Measurements from ENCODE around the gene FAM120B.

FAM120B gene

DNA sequence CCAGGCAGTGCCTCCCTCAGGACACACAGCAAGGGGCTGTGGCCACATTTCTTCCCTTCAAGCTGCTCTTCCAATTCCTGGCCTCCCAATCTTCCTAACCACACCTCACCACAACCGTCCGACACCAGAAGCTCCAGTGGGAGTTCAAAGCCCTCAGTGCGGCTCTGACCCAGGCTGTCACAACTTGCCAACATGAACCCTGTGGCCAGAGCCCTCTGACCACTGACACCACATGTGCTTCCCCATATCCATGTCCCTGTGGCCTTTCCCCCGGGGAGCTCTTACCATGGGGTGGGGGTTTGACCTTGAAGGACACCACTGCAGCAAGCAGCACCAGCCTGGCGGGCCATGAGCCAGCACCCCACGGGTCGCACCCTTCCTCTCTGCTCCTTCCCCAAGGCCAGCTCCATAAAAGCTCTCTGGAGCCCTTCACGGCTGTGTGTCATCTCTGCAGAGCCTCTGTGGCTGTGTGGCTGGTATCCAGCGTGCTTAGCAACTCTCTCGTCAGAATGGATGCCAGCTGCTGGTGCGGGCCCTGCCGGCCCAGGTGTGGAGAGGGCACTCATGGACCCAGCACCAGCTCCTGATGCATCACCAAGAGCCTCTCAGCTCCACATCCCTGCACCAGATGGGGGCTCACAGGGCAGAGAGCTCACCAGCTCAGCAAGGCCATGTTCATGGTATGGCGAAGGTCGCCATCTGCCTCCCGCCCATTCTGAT is 140.4 kb downstream of the FAM120B start:
- DNase-seq = no peak

DNA sequence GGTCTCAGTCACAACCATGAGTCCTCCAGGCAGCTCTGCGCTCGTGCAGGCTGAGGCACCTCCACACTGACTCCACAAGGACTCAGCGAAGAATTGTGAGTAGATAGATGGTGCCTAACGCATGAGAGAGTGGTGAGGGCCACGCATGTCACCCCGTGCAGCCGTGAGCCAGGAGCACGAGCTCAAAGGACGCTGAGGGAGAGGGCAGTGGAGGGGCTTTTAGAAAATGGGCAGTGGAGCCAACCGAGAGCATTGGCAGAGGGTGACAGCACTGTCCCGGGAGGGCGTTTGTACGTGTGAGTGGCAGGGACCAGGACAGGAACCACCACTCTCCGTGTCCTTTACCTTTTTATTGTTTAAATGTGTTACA is 141.0 kb downstream of the FAM120B start:
- no peak for DNase-seq

DNA sequence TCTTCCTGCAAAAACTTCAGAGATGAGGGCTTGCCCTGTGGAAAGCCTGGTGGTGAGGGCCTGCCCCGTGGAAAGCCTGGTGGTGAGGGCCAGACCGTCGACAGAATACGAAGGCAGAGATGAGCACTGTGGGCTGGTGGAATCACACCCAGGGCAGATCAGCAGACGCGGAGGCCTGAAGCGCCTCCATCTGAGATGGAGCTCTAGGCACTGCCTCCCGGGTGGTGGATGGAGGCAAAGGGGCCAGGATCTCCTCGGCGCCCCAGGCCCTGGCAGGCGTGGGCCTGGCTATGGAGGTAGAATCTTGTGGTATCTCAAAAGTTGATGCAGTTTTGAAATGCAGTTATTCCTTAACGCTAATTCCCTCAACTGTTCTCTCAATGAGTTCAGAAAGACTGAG is 141.8 kb downstream of the FAM120B start:
- no peak for DNase-seq

DNA sequence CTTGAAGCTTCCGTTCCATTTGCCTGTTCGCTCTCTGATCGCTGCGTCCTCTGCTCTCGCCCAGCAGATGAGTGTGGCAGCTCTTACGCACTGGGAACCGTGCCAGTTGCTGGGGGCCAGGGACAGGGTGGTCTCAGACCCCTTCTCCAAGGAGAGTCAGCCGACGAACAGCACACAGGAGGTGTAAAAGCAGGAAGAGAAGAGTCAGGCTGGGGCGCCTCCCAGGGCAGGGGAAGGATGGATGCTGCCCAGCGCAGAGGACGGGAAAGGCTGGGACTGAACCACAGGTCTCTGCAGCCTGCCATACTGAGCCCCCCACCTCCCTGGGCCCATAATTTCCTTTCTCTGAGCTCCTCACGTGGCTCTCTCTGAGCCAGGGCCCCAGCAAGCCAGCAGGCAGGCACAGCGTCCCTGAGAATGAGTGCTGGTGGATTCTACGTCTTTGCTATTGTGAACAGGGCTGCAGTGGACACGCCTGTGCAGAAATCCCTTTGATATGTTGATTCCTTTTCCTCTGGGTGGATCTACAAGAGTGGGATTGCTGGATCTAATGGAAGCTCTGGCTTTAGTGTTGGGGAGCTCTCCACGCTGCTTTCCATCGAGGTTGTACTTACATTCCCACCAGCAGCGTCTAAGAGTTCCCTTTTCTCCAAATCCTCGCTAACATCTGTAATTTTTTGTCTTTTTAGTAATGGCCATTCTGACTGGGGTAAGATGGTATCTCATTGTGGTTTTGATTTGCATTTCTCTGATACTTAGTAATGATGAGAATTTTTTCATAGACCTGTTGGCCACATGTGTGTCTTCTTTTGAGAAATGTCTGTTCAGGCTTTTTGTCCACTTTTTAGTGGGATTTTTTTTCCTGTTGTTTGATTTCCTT is 142.4 kb downstream of the FAM120B start:
- no peak for DNase-seq

DNA sequence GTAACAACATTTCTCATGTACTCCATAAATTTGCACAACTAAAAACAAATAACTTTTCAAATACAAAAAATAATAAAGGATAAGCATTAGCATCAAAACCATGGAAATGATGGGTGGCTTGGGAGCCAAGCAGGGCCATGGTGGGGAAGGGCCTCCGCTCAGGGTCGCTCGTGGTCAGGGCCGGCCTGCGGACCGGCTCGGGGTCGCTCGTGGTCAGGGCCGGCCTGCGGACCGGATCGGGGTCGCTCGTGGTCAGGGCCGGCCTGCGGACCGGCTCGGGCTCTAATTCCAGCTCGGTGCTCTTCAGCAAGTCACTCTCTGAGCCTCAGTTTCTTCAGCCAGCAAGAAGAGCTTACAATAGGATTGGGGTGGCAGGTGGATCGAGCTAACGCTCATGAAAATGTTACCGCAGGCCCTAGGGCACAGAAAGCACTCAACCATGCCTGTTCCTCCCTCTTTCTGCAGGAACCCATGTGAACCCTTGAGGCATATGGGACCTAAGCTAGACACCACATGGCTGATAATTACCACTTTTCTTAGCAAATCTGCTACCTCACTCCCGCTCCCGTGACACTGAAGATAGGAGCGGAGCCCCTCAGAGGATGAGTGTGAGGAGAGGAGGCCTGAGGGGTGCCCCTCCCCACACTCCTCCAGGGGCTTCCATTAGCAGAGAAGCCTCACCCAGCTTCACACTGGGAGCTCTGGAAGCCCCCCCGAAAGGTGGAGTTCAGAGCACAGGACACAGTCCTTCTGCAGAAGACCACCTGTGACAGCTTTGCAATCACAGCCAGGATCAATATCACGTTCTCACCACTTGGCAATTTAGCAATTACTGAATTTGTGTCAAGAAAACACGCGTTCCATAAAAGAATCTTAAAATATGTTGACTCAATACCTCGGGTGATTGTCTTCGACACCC is 143.5 kb downstream of the FAM120B start:
- DNase-seq = no peak

DNA sequence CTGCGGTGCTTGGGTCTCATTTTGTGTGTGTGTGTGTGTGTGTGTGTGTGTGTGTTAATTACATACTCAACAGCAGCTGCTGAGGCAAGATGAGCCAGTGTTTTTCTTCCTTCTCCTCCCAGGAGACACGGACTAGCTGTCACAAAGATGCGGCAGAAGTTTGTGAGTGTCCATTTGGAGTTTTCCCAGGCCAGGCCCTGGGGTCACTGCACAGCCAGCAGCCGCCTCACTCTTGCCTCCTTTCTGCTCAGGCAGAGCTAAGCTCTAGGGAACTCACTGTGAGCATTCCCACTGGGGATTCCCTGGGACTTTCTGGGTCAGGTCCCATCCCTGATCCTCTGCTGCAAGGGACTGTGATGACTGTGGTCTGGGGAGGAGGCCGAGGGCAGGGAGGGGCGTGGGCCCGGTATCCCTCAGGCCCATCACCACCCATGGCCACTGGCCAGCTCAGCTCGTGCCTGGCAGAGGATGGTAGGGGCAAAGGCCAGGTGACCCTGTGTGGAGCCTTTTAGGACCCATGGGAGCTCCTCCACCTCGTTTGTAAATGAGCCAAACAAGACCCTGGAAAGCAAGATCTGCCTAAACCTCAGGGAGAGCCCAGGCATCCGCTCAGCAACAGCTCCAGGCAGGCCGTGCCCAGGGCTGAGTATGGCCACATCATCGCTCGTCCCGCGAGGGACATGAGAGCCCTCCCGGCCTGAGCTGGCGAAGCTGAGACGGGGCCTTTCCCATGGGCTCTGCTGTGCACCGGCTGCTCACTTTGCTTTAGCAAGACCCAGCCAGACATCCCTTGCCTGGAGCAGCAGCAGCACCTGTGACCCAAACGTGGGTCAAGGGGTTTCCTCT is 144.6 kb downstream of the FAM120B start:
- DNase-seq = no peak

DNA sequence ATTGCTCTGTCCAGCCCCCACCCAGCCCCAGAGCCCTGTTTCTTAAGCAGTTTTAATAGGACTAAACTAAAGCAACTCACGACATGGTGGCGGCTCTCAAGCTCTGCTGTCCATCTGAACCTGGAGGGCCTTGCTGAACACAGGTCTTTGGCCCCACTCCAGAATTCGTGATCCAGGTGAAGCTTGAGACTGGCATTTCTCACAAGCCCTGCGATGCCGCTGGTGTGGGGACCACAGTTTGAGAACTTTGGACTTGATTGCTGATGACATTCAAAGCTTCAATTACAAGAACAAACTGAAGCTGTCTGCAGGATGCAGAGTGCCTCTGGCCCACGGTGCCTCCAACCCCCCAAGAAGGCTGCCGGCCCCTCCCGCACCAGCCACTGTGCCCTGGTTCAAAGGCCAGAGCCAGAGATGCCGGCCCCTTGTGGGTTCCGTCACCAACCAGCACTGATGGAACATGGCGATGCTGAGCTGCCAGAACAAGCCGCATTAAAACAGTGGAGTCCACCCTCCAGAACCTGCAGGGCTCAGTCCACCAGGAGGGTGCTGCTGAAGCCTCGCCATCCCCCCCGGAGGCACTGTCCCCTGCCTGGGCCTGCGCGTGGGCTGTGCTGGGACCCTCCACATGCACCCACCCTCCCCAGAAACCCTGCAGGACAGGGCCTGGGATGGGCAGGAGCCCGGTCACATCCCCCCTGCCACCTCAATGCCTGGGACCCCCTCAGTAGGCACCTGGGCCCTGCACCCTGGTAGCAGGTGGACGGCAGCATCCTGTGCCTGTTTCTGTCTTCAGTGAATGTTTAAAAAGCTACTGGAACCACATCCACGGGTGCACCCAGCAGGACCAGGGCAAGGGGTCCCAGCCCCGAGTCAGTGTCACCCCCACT is 145.4 kb downstream of the FAM120B start:
- DNase-seq = no peak

DNA sequence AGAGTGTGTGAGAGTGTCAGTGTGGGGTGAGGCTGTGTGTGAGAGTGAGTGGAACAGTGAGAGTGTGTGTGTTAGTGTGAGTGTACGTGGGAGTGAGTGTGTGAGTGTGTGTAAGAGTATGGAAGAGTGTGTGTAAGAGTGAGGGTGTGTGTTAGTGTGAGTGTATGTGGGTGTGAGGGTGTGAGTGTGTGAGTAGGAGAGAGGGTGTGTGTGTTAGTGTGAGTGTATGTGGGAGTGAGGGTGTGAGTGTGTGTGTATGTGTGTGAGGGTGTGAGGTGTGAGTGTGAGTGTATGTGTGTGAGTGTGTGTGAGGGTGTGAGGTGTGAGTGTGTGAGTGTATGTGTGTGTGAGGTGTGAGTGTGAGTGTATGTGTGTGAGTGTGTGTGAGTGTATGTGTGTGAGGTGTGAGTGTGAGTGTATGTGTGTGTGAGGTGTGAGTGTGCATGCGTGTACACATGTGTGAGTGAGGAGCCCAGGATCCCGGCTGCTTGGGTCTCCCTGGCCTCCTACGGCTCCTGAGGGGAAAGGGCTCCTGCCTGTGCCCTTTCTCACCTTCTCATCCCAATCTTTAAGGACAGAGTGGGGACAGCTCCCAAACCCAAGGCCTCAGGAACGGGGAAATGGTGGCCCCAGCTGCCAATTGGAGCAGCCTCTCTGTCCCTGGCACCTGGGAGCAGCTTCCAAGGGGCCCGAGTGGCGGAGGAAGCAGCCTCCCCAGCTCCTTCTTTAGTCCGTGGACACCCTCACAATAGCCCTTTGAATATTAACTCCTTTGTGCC is 146.4 kb downstream of the FAM120B start:
- no peak for DNase-seq

DNA sequence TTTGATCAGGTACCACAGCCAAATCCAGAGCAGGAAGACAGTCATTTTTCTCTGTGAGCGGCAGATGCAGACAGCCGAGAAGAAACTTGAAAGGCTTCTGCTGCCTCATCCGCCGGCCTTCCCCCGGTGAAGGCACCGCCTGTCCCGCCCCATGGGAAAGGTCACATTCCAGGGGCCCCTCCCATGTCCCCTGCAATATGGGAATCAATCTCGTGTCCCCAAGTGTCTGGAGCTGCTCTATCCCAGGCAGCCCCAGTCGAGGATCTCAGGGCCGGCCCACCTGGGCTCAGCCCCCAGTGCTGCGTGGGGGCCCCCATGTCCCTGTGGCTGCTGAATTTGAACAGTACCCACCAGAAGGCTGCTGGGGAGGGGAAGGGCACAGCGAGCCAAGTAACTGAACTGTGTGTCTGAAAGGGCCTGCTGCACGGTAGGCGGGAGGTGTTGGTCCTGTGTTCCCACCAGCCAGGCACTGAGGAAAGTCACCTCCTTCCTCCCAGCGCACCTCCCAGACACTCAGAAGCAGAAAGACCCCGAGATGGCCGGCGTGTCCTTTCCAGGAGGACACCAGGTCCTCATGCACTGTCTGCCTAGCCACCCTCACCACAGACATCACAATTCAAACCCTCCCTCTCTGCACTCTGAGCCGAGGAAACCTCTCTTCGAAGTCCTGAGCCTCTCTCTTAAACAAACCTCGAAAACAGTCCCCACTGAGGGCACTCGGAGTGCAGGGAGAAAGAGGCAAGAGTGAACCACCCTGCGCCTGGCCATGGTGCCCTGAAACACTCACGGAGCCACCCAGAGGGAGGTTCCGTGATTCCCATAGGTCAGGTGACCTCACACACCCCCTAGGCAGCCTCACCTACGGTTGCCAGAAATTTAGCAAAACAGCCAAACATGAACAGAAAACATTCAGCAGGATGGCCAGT is 147.3 kb downstream of the FAM120B start:
- DNase-seq = no peak

DNA sequence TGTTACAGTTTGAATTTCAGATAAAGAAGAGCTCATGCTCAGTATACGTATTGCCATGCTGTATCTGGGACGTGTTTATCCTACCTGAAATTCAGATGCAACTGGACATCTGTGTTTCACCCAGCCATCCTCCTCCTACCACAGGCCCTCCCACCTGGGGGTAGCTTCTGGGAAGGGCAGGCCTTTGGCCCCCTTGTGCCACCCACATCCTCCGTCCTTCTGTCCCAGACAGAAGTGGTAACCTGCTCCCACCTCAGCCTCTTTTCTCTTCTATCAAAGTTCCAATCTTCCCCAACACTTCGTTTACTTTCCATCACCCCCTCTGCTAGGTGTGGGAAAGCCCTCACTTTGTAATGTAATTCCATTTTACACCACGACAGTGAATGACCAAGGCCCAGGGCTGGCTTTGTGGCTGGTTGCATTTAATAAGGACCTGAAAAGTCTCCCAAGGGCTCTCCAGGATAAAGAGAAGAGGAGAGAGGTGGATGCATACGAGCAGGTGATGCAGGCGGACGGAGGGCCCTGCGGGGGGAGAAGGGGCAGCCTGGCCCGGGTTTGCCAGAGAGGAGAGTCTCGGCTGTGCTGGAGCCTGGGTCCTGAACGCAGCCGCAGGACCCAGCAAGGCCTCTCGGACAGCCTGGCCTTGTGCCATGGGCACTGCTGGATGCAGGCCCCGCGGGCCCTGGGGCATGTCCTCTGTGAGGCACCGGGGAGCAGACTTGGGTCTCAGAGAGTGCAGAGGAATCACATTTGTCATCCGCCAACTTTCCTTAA is 148.1 kb downstream of the FAM120B start:
- DNase-seq = no peak

DNA sequence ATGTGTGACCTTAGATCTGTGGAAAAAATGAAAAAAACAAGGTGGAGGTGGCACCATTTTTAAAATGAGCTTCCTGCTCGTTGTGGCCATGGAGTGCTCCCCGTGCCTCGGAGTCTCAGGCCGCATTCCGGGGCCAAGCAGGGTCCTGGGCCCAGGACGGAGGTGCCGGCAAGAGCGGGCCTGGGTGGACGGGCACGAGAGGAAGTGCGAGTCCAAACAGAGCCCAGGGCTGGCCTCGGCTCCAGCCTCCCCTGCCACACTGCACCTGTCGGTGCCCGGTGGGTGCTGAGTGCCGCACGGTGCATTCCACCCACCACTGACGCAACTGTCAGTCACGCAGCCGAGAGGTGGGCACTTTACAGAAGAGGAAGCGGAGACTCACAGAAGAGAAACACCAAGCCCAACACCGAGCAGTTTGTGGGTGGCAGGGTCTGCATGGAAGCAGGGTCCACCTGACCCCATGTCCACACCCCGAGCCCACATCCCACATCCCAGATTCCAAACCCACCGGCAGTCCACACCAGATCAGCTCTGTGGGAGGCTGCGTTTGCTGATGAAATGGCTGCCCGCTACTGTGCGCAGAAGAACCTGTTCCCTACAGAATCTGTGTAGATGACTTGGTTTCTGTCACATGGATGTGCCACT is 148.9 kb downstream of the FAM120B start:
- DNase-seq = no peak

DNA sequence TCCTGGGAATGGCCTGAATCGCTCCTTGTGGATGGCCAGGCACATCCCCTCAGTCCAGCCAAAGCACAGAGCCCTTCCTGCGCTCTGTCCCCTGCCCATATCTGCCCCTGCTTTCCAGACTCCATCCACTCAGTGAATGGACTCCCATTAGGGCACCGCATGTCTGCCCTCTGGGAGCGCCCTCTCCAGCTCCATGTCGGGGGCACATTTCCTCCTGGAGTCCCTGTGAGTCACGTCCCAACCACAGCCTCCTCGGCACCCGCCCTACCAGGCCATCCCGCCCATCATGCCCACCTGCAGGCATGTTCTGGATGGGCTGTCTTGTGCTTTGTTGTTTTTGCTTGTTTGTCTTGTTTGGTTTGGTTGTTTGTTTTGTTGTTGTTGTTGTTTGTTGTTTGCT is 149.8 kb downstream of the FAM120B start:
- no peak for DNase-seq
